ENCODE data around the gene LAPTM5.

The LAPTM5 gene

GRCh38 chr1:30742300-30742962, 15.1 kb downstream of the LAPTM5 start:
- DNase-seq (ENCODE audit: low read depth), result no peak

GRCh38 chr1:30741239-30741894, 16.2 kb downstream of the LAPTM5 start:
- no peak for DNase-seq (ENCODE audit: low read depth)

- no peak for DNase-seq (ENCODE audit: low read depth)
Observed at GRCh38 chr1:30740251-30741238, 17.0 kb downstream of the LAPTM5 start.

- DNase-seq (ENCODE audit: low read depth), result no peak
Observed at GRCh38 chr1:30739601-30740000, 18.0 kb downstream of the LAPTM5 start.

GRCh38 chr1:30738715-30739559, 18.6 kb downstream of the LAPTM5 start:
- DNase-seq (ENCODE audit: low read depth), result no peak

GRCh38 chr1:30738040-30738714, 19.4 kb downstream of the LAPTM5 start:
- no peak for DNase-seq (ENCODE audit: low read depth)

- no peak for DNase-seq (ENCODE audit: low read depth)
Observed at GRCh38 chr1:30737357-30738039, 20.1 kb downstream of the LAPTM5 start.

- DNase-seq (ENCODE audit: low read depth), result no peak
Observed at GRCh38 chr1:30735668-30736498, 21.7 kb downstream of the LAPTM5 start.

GRCh38 chr1:30735124-30735523, 22.4 kb downstream of the LAPTM5 start:
- no peak for DNase-seq (ENCODE audit: low read depth)

GRCh38 chr1:30734580-30734979, 23.0 kb downstream of the LAPTM5 start:
- DNase-seq (ENCODE audit: low read depth), result no peak

GRCh38 chr1:30734106-30734505, 23.5 kb downstream of the LAPTM5 start:
- no peak for DNase-seq (ENCODE audit: low read depth)

- DNase-seq (ENCODE audit: low read depth), result no peak
Observed at GRCh38 chr1:30733493-30733892, 24.1 kb downstream of the LAPTM5 start.

- no peak for DNase-seq (ENCODE audit: low read depth)
Observed at GRCh38 chr1:30732277-30732996, 25.1 kb downstream of the LAPTM5 start.

GRCh38 chr1:30731806-30732276, 25.7 kb downstream of the LAPTM5 start:
- no peak for DNase-seq (ENCODE audit: low read depth)

- DNase-seq (ENCODE audit: low read depth), result no peak
Observed at GRCh38 chr1:30731109-30731805, 26.3 kb downstream of the LAPTM5 start.

- DNase-seq (ENCODE audit: low read depth), result no peak
Observed at GRCh38 chr1:30730346-30731108, 27.0 kb downstream of the LAPTM5 start.

GRCh38 chr1:30729901-30730300, 27.7 kb downstream of the LAPTM5 start:
- no peak for DNase-seq (ENCODE audit: low read depth)
